GM12872 (cell line): Measurements from ENCODE around the gene TDP1.

Source experiments
- CTCF ChIP-seq: IDR thresholded peaks from 3 replicates; pipeline ENCODE4 v1.5.1; 2011; ENCODE audit warnings: low read depth, mild to moderate bottlenecking, low read length, moderate library complexity; ENCODE audit not compliant: insufficient read depth

Gene TDP1

DNA sequence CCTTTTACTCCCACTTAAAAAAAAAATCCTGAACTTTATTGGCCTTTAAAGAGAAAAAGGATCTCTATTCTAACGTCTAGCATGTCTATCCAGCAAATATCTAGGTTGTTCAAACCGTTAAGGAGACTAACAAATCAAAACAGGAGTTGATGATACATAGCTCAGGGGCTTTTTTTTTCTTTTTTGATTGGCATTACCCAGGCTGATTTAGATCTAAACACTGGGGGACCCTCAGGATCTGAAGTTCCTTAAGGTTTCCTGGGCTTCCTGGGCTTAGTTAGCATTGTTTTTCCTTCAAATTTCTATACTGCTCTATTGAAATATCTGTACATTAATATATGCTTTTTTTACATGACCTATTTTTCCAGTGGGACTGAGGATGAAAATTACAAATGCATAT lies 43.5 kb upstream of the TDP1 start:
- TF ChIP-seq CTCF = no peak

DNA sequence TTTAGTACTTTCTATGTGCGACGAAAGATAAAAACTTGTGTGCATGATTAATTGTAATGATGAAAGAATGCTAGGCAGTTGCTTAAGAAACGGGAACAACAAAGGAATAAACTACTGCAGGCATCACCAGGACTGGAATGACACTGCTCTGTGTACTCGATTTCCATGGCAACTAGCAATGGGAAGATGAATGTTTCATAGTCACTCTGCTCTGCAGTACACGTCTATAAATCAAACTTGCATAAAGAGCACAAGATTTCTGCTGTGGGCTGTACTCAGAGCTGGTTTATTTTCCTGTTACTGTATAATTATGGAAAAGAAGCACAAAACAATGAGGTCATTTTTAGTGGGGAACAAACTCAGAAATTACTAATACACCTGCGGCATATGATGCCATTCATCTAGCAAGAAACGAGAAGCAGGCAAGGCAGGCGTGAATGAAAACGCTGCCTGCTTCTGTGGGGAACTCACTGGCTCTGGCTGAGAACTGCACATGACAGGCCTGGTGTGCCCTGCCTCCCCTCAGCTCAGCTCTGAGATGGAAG lies 43.0 kb upstream of the TDP1 start:
- no peak for TF ChIP-seq CTCF

DNA sequence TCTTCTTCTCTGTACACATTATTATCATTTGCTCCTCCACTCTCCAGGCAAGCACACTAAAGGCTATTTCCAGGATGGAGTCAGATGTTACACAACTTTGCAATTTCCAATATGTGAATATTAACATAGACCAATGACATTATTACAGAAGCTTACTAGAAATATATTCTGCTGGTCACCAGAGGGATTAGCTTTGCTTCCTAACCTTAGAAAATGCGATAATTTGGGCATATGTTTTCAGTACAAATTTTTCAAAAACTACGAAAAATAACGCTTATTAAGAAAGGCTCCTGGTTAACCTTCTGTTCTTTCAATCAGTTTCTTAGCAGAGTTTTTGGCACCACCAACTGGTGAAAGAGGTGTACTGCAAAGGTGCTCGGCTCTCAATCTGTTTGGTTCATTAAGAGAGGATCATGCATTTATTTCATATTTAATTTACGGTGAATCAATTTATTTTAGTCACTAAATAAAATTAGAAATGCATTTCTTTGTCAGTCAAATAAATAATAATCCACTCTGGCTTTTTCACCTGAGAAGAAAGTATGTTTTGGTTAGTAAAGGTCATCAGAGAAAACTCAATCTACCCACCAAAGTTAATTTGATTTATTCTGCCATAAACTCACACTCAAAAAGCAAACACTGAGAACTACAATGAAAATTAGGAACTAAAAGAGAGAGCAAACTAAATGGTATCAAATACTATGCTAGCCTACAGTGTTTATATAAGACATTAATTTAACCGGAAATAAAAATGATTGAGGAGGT lies 40.4 kb upstream of the TDP1 start:
- peak; percentile 88 for TF ChIP-seq CTCF

GRCh38 chr14:89918721-89919120 lies 37.0 kb upstream of the TDP1 start:
- TF ChIP-seq CTCF = no peak

GRCh38 chr14:89920056-89920455 lies 35.7 kb upstream of the TDP1 start:
- TF ChIP-seq CTCF = no peak

DNA sequence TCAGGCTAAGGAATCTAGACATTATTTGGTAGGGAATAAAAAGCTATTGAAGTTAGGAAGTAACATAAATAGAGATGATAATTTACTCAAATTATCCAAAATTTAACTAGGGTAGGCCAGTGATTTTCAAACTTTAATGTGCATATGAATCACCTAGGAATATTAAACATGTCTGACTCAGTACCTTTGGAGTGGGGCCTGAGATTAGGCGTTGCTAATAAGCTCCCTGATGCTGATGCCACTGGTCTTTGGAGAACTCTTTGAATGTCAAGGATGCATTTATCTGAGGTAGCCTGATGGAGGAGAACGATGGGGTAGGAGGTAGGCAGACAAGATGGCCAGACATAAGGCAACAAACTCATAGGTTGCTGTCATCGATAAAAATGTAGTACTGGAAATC lies 34.4 kb upstream of the TDP1 start:
- no peak for TF ChIP-seq CTCF

DNA sequence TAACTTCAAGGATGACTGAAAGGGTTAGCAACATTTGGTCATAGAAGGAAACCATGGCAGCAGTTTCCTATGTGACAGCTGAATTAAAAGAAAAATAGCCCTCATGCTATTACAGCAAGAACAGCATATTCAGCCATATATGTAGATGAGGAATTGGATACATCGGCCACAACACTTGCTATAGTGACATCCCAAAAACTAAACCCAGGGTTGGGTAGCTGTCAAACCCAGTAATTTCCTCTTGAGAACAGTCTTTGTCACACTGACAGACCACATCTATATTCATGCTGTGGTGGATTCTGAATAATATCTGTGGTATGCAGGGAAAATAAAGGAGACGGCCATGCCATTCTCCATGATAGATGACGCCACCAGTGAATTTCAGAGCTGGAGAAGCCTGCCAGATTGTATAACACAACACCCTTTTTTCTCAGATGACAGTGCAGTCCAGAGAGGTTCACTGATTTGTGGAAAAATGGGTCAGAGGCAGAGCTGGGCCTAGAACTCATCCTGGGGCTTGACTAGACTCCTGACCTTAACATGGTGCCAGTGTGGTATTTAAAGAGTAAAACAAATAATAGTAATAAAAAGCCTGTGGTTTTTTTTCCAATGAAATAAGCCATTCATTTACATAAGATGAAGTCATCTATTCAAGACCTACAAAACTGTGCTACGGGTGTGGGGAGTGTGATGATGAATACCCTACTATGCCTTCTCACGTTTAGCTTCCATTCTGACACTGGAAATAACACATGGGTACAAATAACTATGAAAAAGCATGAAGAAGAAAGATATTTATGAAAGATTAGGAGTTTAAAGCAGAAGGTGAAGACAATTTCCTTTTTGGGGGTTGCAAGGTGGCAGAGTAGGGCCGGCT lies 33.5 kb upstream of the TDP1 start:
- TF ChIP-seq CTCF = no peak
